Astrocyte (in vitro differentiated cells and primary cell): Measurements from ENCODE around the gene DNAJB1.

Experiments used
- CTCF ChIP-seq: IDR thresholded peaks from 2 replicates; pipeline ENCODE4 v1.5.1; 2011; ENCODE audit warnings: low read depth, mild to moderate bottlenecking, inconsistent platforms, low read length, moderate library complexity; ENCODE audit not compliant: insufficient read depth
- EZH2 ChIP-seq: IDR thresholded peaks from 2 replicates; pipeline ENCODE4 v1.6.1; 2012; ENCODE audit warnings: mild to moderate bottlenecking, low read length, inconsistent platforms; ENCODE audit not compliant: insufficient read depth

- TF ChIP-seq CTCF: no peak
- no peak for TF ChIP-seq EZH2
Measured at GRCh38 chr19:14525729-14526128, 7.5 kb upstream of the DNAJB1 start.
